ENCODE measurements around the gene JKAMP. TPM values are rescaled to one million over a fixed set of nuclear protein-coding genes. Genes with fewer than 3 reads are reported as not detected.

JKAMP gene
- total RNA-seq, 1 donor from 2014 or later, result 28.8 TPM

- Mint-ChIP-seq H3K27me3 (peaks cover 4% of the 10 kb centered on the region), H3K9me3 (no peaks in the 10 kb centered on the region), H3K36me3 (ENCODE audit: low read depth) (no peaks in the 10 kb centered on the region), H3K4me1 (peaks cover 7% of the 10 kb centered on the region), H3K27ac (no peak overlapping the region), H3K4me3 (no peak overlapping the region)
- no peak for TF ChIP-seq CTCF (IDR thresholded peaks at IDR 0.05)
- ATAC-seq (ENCODE audit: low read depth), result no peak
- ChIA-PET POLR2A (no interaction called here), CTCF (no interaction called here)
- intact Hi-C loops (cut with micrococcal nuclease), result no loop called here
- no peak for DNase-seq
Measured at GRCh38 chr14:59541731-59542130, 57.4 kb downstream of the JKAMP start.

- Mint-ChIP-seq H3K4me3 (no peak overlapping the region), H3K36me3 (ENCODE audit: low read depth) (no peaks in the 10 kb centered on the region), H3K4me1 (peaks cover 3% of the 10 kb centered on the region), H3K9me3 (no peaks in the 10 kb centered on the region), H3K27me3 (peaks cover 4% of the 10 kb centered on the region), H3K27ac (no peak overlapping the region)
- TF ChIP-seq CTCF (IDR thresholded peaks at IDR 0.05), result no peak
- DNase-seq (no peak), ATAC-seq (ENCODE audit: low read depth) (no peak)
- intact Hi-C loops (cut with micrococcal nuclease), result no loop called here
- CTCF ChIA-PET, result no interaction called here
- POLR2A ChIA-PET, result no interaction called here
Measured at GRCh38 chr14:59543873-59544272, 59.6 kb downstream of the JKAMP start.

GRCh38 chr14:59547310-59547709, 63.0 kb downstream of the JKAMP start:
- ATAC-seq (ENCODE audit: low read depth) (no peak), DNase-seq (no peak)
- no peaks in the 10 kb centered on the region for H3K4me1 Mint-ChIP-seq
- peaks cover 2% of the 10 kb centered on the region for H3K9me3 Mint-ChIP-seq
- H3K36me3 Mint-ChIP-seq (ENCODE audit: low read depth), result no peaks in the 10 kb centered on the region
- no peak overlapping the region for H3K27ac Mint-ChIP-seq
- intact Hi-C loops (cut with micrococcal nuclease), result no loop called here
- H3K4me3 Mint-ChIP-seq, result no peak overlapping the region
- ChIA-PET POLR2A (no interaction called here), CTCF (no interaction called here)
- no peak for TF ChIP-seq CTCF (IDR thresholded peaks at IDR 0.05)
- peaks cover 7% of the 10 kb centered on the region for H3K27me3 Mint-ChIP-seq

Other genes starting within 250 kb of the JKAMP start
- 1.3 and 1.5 TPM in 2 replicates for gene GPR135, start 19.1 kb upstream of the JKAMP start, total RNA-seq
- 22.1 and 30.2 TPM in 2 replicates for gene L3HYPDH, start 109 bp upstream of the JKAMP start, total RNA-seq
- gene CCDC175, start 92.3 kb downstream of the JKAMP start, total RNA-seq, result not detected in 2 replicates